Measurements from ENCODE around the gene NFASC.

- no peak for TF ChIP-seq EZH2phosphoT487 (IDR thresholded peaks at IDR 0.05; ENCODE audit: low read depth, severe bottlenecking, unreplicated experiment)
- no peak for TF ChIP-seq CTCF (IDR thresholded peaks at IDR 0.05; ENCODE audit: poor library complexity)
Observed at GRCh38 chr1:204986181-204986580, 115.5 kb downstream of the NFASC start.

Measured in hepatocyte (in vitro differentiated cells).